HEK293 (cell line): ENCODE measurements around the gene C19orf25.

Source experiments
- CTCF ChIA-PET: fragments of 350-600 bp; formaldehyde crosslinking; extraction: SDS; loops from one replicate; lab custom pipeline; 2021; ENCODE audit warnings: antibody characterized with exemption; lab: Yijun Ruan, JAX
- POLR2A ChIA-PET: fragments of 300-600 bp; formaldehyde crosslinking; extraction: SDS; loops from one replicate; lab custom pipeline; 2020; ENCODE audit warnings: antibody characterized with exemption, inconsistent platforms; lab: Yijun Ruan, JAX
- H3K27ac ChIP-seq: fragments of 200-500 bp; sonication (Bioruptor generic); 2 replicates; pipeline ENCODE4 v1.5.1; 2014; ENCODE audit warnings: low read depth, low read length, control low read depth, inconsistent platforms; ENCODE audit errors: extremely low read depth
- H3K36me3 ChIP-seq, 2 experiments: fragments of 200-500 bp in 1 of 2; sonication (Bioruptor generic) in 1 of 2; 1 replicate in 1 of 2; 2 replicates in 1 of 2; pipeline ENCODE4 v1.5.1; 2014 to 2017; ENCODE audit warnings: inconsistent platforms in 2 of 2, low read length in 2 of 2; ENCODE audit not compliant: control insufficient read depth in 2 of 2, insufficient read depth in 1 of 2
- H3K4me1 ChIP-seq: fragments of 200-500 bp; sonication (Bioruptor generic); 2 replicates; pipeline ENCODE4 v1.5.1; 2014; ENCODE audit warnings: mild to moderate bottlenecking, low read length, inconsistent platforms; ENCODE audit not compliant: control insufficient read depth, insufficient read depth
- H3K4me3 ChIP-seq: 2 replicates; pipeline ENCODE4 v1.5.1; 2011; ENCODE audit warnings: low read depth, mild to moderate bottlenecking, control low read depth, low read length, moderate library complexity
- H3K9me3 ChIP-seq: fragments of 200-500 bp; sonication (Bioruptor generic); 2 replicates; pipeline ENCODE4 v1.5.1; 2014; ENCODE audit warnings: low read depth, low read length, inconsistent platforms; ENCODE audit not compliant: control insufficient read depth, insufficient read depth
- GLI2 ChIP-seq: fragments of 450-650 bp; formaldehyde crosslinking; IDR thresholded peaks from 2 replicates; pipeline ENCODE4; 2017; ENCODE audit warnings: missing biosample characterization, missing genetic modification characterization, low read depth, borderline replicate concordance
- GLIS1 ChIP-seq: fragments of 450-650 bp; formaldehyde crosslinking; IDR thresholded peaks from 2 replicates; pipeline ENCODE4 v1.5.1; 2016; ENCODE audit warnings: missing biosample characterization, missing genetic modification characterization
- GLIS2 ChIP-seq: fragments of 450-650 bp; formaldehyde crosslinking; IDR thresholded peaks from 2 replicates; pipeline ENCODE4 v1.5.1; 2016; ENCODE audit warnings: missing biosample characterization, missing genetic modification characterization
- IKZF3 ChIP-seq: fragments of 450-650 bp; IDR thresholded peaks from 2 replicates; pipeline ENCODE4 v1.5.0; 2018; ENCODE audit warnings: missing biosample characterization, mild to moderate bottlenecking, missing genetic modification characterization, moderate library complexity
- KLF10 ChIP-seq: fragments of 450-650 bp; IDR thresholded peaks from 2 replicates; pipeline ENCODE4 v1.5.1; 2018; ENCODE audit warnings: missing biosample characterization, mild to moderate bottlenecking, missing genetic modification characterization
- KLF17 ChIP-seq: fragments of 450-650 bp; formaldehyde crosslinking; IDR thresholded peaks from 2 replicates; pipeline ENCODE4 v1.5.1; 2016; ENCODE audit warnings: missing biosample characterization, missing genetic modification characterization
- OSR2 ChIP-seq: fragments of 450-650 bp; formaldehyde crosslinking; IDR thresholded peaks from 2 replicates; pipeline ENCODE4 v1.5.1; 2016; ENCODE audit warnings: missing biosample characterization, missing genetic modification characterization
- SP3 ChIP-seq: fragments of 450-650 bp; formaldehyde crosslinking; IDR thresholded peaks from 2 replicates; pipeline ENCODE4 v1.5.1; 2016; ENCODE audit warnings: missing biosample characterization, missing genetic modification characterization
- ZBTB7A ChIP-seq: fragments of 450-650 bp; formaldehyde crosslinking; IDR thresholded peaks from 2 replicates; pipeline ENCODE4 v1.5.1; 2016; ENCODE audit warnings: low read depth, missing biosample characterization, missing genetic modification characterization
- ZEB2 ChIP-seq: fragments of 450-650 bp; formaldehyde crosslinking; IDR thresholded peaks from 2 replicates; pipeline ENCODE4 v1.5.1; 2016; ENCODE audit warnings: missing biosample characterization, missing genetic modification characterization
- ZNF10 ChIP-seq: fragments of 450-650 bp; formaldehyde crosslinking; IDR thresholded peaks from 2 replicates; pipeline ENCODE4 v1.5.1; 2017; ENCODE audit warnings: missing biosample characterization, missing genetic modification characterization
- ZNF184 ChIP-seq: fragments of 450-650 bp; IDR thresholded peaks from 2 replicates; pipeline ENCODE4 v1.5.1; 2018; ENCODE audit warnings: missing biosample characterization, mild to moderate bottlenecking, missing genetic modification characterization
- ZNF2 ChIP-seq: fragments of 450-650 bp; formaldehyde crosslinking; IDR thresholded peaks from 2 replicates; pipeline ENCODE4 v1.5.1; 2016; ENCODE audit warnings: missing biosample characterization, missing genetic modification characterization
- ZNF280C ChIP-seq: fragments of 450-650 bp; formaldehyde crosslinking; IDR thresholded peaks from 2 replicates; pipeline ENCODE4 v1.5.1; 2016; ENCODE audit warnings: missing biosample characterization, missing genetic modification characterization
- ZNF324 ChIP-seq: fragments of 450-650 bp; formaldehyde crosslinking; IDR thresholded peaks from 2 replicates; pipeline ENCODE4 v1.5.1; 2016; ENCODE audit warnings: missing biosample characterization, missing genetic modification characterization
- ZNF362 ChIP-seq: fragments of 450-650 bp; formaldehyde crosslinking; IDR thresholded peaks from 2 replicates; pipeline ENCODE4 v1.5.1; 2016; ENCODE audit warnings: missing biosample characterization, missing genetic modification characterization
- ZNF37A ChIP-seq: fragments of 450-650 bp; IDR thresholded peaks from 2 replicates; pipeline ENCODE4 v1.5.1; 2018; ENCODE audit warnings: missing biosample characterization, missing genetic modification characterization
- ZNF558 ChIP-seq: fragments of 450-650 bp; formaldehyde crosslinking; IDR thresholded peaks from 2 replicates; pipeline ENCODE4 v1.5.1; 2016; ENCODE audit warnings: missing biosample characterization, missing genetic modification characterization
- ZNF560 ChIP-seq: fragments of 450-650 bp; formaldehyde crosslinking; IDR thresholded peaks from 2 replicates; pipeline ENCODE4 v1.5.1; 2017; ENCODE audit warnings: missing biosample characterization, missing genetic modification characterization, borderline replicate concordance
- ZNF596 ChIP-seq: fragments of 450-650 bp; IDR thresholded peaks from 2 replicates; pipeline ENCODE4 v1.5.0; 2018; ENCODE audit warnings: missing biosample characterization, mild to moderate bottlenecking, missing genetic modification characterization, moderate library complexity
- ZNF660 ChIP-seq: fragments of 450-650 bp; IDR thresholded peaks from 2 replicates; pipeline ENCODE4 v1.5.1; 2018; ENCODE audit warnings: missing biosample characterization, mild to moderate bottlenecking, missing genetic modification characterization
- ZNF768 ChIP-seq: fragments of 450-650 bp; formaldehyde crosslinking; IDR thresholded peaks from 2 replicates; pipeline ENCODE4 v1.5.1; 2018; ENCODE audit warnings: missing biosample characterization, mild to moderate bottlenecking, missing genetic modification characterization
- ZNF830 ChIP-seq: fragments of 450-650 bp; IDR thresholded peaks from 2 replicates; pipeline ENCODE4 v1.5.0; 2018; ENCODE audit warnings: missing biosample characterization, missing genetic modification characterization, low read depth, mild to moderate bottlenecking, moderate library complexity
- ZSCAN30 ChIP-seq: fragments of 450-650 bp; IDR thresholded peaks from 2 replicates; pipeline ENCODE4 v1.5.1; 2018; ENCODE audit warnings: missing biosample characterization, mild to moderate bottlenecking, missing genetic modification characterization, moderate library complexity
- TF ChIP-seq, protein P1 (sequence below): fragments of 450-650 bp; formaldehyde crosslinking; IDR thresholded peaks from 2 replicates; pipeline ENCODE4 v1.5.1; 2016; ENCODE audit warnings: missing biosample characterization, missing genetic modification characterization
- TF ChIP-seq, protein P2 (sequence below): fragments of 450-650 bp; formaldehyde crosslinking; IDR thresholded peaks from 2 replicates; pipeline ENCODE4 v1.5.1; 2016; ENCODE audit warnings: missing biosample characterization, missing genetic modification characterization
- TF ChIP-seq, protein P3 (sequence below): fragments of 450-650 bp; formaldehyde crosslinking; IDR thresholded peaks from 2 replicates; pipeline ENCODE4 v1.5.1; 2016; ENCODE audit warnings: missing biosample characterization, missing genetic modification characterization

Gene C19orf25

GRCh38 chr19:1470305-1471009, 8.6 kb downstream of the C19orf25 start (continued):
- no peak; the same call in 1 of the 2 replicates for TF ChIP-seq GLI2
- TF ChIP-seq SP3 (tag by site-specific recombination): peak; percentile 60; the same call in 1 of the 2 replicates
- TF ChIP-seq, protein P1, sequence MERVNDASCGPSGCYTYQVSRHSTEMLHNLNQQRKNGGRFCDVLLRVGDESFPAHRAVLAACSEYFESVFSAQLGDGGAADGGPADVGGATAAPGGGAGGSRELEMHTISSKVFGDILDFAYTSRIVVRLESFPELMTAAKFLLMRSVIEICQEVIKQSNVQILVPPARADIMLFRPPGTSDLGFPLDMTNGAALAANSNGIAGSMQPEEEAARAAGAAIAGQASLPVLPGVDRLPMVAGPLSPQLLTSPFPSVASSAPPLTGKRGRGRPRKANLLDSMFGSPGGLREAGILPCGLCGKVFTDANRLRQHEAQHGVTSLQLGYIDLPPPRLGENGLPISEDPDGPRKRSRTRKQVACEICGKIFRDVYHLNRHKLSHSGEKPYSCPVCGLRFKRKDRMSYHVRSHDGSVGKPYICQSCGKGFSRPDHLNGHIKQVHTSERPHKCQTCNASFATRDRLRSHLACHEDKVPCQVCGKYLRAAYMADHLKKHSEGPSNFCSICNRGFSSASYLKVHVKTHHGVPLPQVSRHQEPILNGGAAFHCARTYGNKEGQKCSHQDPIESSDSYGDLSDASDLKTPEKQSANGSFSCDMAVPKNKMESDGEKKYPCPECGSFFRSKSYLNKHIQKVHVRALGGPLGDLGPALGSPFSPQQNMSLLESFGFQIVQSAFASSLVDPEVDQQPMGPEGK (tag by site-specific recombination): peak; percentile 84
- TF ChIP-seq, protein P2, sequence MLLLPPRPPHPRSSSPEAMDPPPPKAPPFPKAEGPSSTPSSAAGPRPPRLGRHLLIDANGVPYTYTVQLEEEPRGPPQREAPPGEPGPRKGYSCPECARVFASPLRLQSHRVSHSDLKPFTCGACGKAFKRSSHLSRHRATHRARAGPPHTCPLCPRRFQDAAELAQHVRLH (tag by site-specific recombination): no peak
- TF ChIP-seq ZNF660: peak; percentile 75
- TF ChIP-seq ZNF37A: no peak
- peak; percentile 74 for TF ChIP-seq OSR2
- no peak for TF ChIP-seq ZNF830 (tag by site-specific recombination)
- TF ChIP-seq KLF10 (tag by site-specific recombination): peak; percentile 98
- TF ChIP-seq ZNF596 (tag by site-specific recombination): 0 out of 2 replicates have a peak, but pooled peaks have one; percentile 35
- TF ChIP-seq ZNF560 (tag by site-specific recombination): peak; percentile 54; the same call in 1 of the 2 replicates
- TF ChIP-seq ZBTB7A (tag by site-specific recombination): peak; percentile 91
- TF ChIP-seq GLIS2 (tag by site-specific recombination): peak; percentile 41
- TF ChIP-seq GLIS1: peak; percentile 97
- peak; percentile 64 for TF ChIP-seq IKZF3 (tag by site-specific recombination)
- TF ChIP-seq ZNF768: no peak
- 0 out of 2 replicates have a peak, but pooled peaks have one; percentile 32 for TF ChIP-seq ZNF2 (tag by site-specific recombination)
- peak; percentile 29; the same call in 1 of the 2 replicates for TF ChIP-seq ZEB2 (tag by site-specific recombination)
- peak; percentile 84; the same call in 1 of the 2 replicates for TF ChIP-seq ZNF184
- TF ChIP-seq KLF17 (tag by site-specific recombination): peak; percentile 68; the same call in 1 of the 2 replicates
- TF ChIP-seq ZSCAN30: peak; percentile 62; the same call in 1 of the 2 replicates

DNA sequence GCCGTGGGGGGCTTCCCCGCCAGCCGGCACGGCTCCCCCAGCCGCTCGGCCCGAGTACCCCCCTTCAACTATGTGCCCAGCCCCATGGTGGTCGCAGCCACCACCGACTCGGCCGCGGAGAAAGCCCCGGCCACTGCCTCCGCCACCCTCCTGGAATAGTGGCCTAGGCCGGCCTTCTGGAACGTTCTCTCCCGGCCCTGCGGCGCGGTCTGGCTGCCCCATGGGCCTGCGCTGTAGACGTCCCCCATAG, 9.0 kb downstream of the C19orf25 start:
- H3K4me1 ChIP-seq: peaks cover 12% of the 10 kb centered on the region
- no peaks in the 10 kb centered on the region for H3K9me3 ChIP-seq
- peaks cover 0 to 16% of the 10 kb centered on the region in 2 experiments; a peak in 1 of 3 replicates for H3K36me3 ChIP-seq
- POLR2A ChIA-PET: interaction anchor here (2.2 kb wide), 1 partner anchor 14 kb away, joined by 6 read pairs; no protein-coding TSS in a partner anchor
- CTCF ChIA-PET: no interaction called here
- H3K27ac ChIP-seq: peak overlapping the region; percentile 46; the same call in 1 of the 2 replicates
- H3K4me3 ChIP-seq: peak overlapping the region; percentile 28
- TF ChIP-seq ZNF362 (tag by site-specific recombination) (no peak), ZNF280C (no peak), ZNF10 (no peak), GLIS2 (tag by site-specific recombination) (peak; percentile 32), ZNF558 (tag by site-specific recombination) (no peak), ZNF324 (0 out of 2 replicates have a peak, but pooled peaks have one; percentile 19)
- TF ChIP-seq, protein P3, sequence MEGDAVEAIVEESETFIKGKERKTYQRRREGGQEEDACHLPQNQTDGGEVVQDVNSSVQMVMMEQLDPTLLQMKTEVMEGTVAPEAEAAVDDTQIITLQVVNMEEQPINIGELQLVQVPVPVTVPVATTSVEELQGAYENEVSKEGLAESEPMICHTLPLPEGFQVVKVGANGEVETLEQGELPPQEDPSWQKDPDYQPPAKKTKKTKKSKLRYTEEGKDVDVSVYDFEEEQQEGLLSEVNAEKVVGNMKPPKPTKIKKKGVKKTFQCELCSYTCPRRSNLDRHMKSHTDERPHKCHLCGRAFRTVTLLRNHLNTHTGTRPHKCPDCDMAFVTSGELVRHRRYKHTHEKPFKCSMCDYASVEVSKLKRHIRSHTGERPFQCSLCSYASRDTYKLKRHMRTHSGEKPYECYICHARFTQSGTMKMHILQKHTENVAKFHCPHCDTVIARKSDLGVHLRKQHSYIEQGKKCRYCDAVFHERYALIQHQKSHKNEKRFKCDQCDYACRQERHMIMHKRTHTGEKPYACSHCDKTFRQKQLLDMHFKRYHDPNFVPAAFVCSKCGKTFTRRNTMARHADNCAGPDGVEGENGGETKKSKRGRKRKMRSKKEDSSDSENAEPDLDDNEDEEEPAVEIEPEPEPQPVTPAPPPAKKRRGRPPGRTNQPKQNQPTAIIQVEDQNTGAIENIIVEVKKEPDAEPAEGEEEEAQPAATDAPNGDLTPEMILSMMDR (tag by site-specific recombination): no peak
- TF ChIP-seq, protein P1 (tag by site-specific recombination): peak; percentile 8; the same call in 1 of the 2 replicates
